Measurements from ENCODE around the gene ARHGEF4.

The ARHGEF4 gene

GRCh38 chr2:130823886-130824491 is 12.7 kb upstream of the ARHGEF4 start:
- no peak for DNase-seq (ENCODE audit: low read depth)
- TF ChIP-seq CTCF (conservative IDR thresholded peaks at IDR 0.05; ENCODE audit: control insufficient read depth, insufficient read depth, low read depth, low read length): no peak
- no peak overlapping the region for H3K4me3 ChIP-seq (ENCODE audit: control insufficient read depth, low read depth, low read length)

DNA sequence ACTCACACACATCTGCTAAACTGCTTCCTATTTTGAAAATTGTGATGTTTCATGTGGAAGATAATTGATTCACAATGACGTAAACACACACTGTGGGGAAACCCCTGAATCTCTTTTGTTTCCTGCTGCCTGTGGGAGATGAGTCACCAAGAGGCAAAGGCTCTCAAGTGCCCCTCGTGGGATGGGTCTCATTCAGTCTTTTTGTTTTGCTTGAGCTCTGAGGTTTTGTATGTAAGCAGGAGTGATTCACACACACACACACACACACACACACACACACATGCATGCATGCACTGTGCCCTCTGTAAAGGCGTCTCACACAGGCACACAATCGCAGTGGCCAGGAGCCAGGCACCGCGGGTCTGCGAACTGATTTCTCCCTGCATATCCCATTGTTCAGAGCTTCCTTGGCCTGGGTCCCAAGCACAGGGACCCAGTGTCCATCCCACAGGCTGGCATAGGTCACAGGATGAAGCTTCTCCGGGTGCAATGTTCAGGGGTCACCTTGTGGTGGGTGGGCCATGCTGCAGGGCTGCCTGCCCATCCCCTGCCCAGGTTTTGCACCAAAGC is 12.1 kb upstream of the ARHGEF4 start:
- no peak for TF ChIP-seq CTCF (conservative IDR thresholded peaks at IDR 0.05; ENCODE audit: control insufficient read depth, insufficient read depth, low read depth, low read length)
- peak; percentile 93 for DNase-seq (ENCODE audit: low read depth)
- no peak overlapping the region for H3K4me3 ChIP-seq (ENCODE audit: control insufficient read depth, low read depth, low read length)

GRCh38 chr2:130825231-130825965 is 11.3 kb upstream of the ARHGEF4 start:
- DNase-seq (ENCODE audit: low read depth): no peak
- no peak for TF ChIP-seq CTCF (conservative IDR thresholded peaks at IDR 0.05; ENCODE audit: control insufficient read depth, insufficient read depth, low read depth, low read length)
- no peak overlapping the region for H3K4me3 ChIP-seq (ENCODE audit: control insufficient read depth, low read depth, low read length)

DNA sequence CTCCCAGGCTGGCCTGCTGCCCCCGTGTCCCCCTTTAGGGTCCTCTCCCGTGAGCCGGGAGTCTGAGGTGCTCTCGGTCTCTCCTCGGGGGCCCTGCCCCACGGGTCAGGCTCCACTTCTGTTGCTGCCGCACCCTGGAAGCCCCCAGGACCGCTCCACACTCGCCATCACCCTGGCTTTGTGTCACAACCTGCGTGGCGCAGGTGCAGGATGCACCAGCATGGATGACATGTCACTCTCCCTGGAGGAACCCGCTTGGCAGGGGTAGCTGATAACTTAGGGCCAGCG is 10.8 kb upstream of the ARHGEF4 start:
- H3K4me3 ChIP-seq (ENCODE audit: control insufficient read depth, low read depth, low read length): no peak overlapping the region
- no peak for TF ChIP-seq CTCF (conservative IDR thresholded peaks at IDR 0.05; ENCODE audit: control insufficient read depth, insufficient read depth, low read depth, low read length)

GRCh38 chr2:130826419-130826818 is 10.3 kb upstream of the ARHGEF4 start:
- H3K4me3 ChIP-seq (ENCODE audit: control insufficient read depth, low read depth, low read length): no peak overlapping the region
- no peak for DNase-seq (ENCODE audit: low read depth)
- no peak for TF ChIP-seq CTCF (conservative IDR thresholded peaks at IDR 0.05; ENCODE audit: control insufficient read depth, insufficient read depth, low read depth, low read length)

More for the DNA sequence above, 10.8 kb upstream of the ARHGEF4 start:
- DNase-seq (ENCODE audit: low read depth): no peak

GRCh38 chr2:130826821-130827501 is 9.8 kb upstream of the ARHGEF4 start:
- no peak for TF ChIP-seq CTCF (conservative IDR thresholded peaks at IDR 0.05; ENCODE audit: control insufficient read depth, insufficient read depth, low read depth, low read length)
- H3K4me3 ChIP-seq (ENCODE audit: control insufficient read depth, low read depth, low read length): no peak overlapping the region
- no peak for DNase-seq (ENCODE audit: low read depth)

Data from fibroblast of mammary gland (primary cell).